IPS-NIHi11 (cell line): Measurements from ENCODE around the gene ZBTB40.

Source experiments
- DNase-seq: peaks from one replicate; pipeline ENCODE4 v3.0.0; 2012; ENCODE audit warnings: mixed read lengths, low spot score

ZBTB40 gene, protein sequence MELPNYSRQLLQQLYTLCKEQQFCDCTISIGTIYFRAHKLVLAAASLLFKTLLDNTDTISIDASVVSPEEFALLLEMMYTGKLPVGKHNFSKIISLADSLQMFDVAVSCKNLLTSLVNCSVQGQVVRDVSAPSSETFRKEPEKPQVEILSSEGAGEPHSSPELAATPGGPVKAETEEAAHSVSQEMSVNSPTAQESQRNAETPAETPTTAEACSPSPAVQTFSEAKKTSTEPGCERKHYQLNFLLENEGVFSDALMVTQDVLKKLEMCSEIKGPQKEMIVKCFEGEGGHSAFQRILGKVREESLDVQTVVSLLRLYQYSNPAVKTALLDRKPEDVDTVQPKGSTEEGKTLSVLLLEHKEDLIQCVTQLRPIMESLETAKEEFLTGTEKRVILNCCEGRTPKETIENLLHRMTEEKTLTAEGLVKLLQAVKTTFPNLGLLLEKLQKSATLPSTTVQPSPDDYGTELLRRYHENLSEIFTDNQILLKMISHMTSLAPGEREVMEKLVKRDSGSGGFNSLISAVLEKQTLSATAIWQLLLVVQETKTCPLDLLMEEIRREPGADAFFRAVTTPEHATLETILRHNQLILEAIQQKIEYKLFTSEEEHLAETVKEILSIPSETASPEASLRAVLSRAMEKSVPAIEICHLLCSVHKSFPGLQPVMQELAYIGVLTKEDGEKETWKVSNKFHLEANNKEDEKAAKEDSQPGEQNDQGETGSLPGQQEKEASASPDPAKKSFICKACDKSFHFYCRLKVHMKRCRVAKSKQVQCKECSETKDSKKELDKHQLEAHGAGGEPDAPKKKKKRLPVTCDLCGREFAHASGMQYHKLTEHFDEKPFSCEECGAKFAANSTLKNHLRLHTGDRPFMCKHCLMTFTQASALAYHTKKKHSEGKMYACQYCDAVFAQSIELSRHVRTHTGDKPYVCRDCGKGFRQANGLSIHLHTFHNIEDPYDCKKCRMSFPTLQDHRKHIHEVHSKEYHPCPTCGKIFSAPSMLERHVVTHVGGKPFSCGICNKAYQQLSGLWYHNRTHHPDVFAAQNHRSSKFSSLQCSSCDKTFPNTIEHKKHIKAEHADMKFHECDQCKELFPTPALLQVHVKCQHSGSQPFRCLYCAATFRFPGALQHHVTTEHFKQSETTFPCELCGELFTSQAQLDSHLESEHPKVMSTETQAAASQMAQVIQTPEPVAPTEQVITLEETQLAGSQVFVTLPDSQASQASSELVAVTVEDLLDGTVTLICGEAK

DNA sequence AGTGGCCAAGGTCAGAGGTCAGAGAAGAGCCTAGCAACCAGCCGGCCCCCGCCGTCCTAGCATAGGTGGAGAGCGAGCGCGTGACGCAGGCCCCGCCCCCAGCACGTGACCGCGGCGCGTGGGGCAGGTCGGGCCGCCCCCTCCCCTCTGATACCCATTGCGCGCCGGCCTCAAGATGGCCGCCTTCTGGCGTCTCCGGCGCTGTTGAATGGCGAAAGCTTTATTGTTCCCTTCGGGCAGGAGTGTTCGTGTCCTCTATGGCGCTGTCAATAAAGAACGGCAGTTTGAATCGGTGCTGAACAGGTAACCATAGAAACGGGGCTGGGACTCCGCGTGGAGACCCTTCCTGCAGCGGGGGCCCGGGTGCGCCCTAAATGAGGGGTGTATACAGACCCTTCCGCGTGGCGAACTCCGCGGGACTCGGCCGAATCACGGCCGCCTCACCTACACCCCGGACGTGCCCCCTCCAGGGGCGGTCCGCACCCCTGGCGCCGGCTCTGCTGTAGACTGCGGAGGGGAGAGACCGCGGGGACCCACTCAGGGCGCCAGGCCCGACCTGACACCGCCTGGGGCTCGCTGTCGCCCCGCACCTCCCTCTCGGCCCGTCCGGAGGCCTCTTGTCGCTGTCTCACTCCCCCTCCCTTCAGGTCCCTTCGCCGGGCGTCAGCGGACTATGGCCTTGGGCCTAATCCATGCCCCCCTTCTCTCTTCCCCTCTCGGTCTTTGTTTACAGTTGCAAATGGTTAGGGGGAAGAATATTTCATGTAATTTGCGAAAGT, at the start of gene ZBTB40:
Gene ZBTB40 (plus strand): TSS at position 150 of the 779 bp plus-strand sequence. CDS start 38,098 bp downstream, outside the sequence.
- DNase-seq = peak; percentile 97

DNA sequence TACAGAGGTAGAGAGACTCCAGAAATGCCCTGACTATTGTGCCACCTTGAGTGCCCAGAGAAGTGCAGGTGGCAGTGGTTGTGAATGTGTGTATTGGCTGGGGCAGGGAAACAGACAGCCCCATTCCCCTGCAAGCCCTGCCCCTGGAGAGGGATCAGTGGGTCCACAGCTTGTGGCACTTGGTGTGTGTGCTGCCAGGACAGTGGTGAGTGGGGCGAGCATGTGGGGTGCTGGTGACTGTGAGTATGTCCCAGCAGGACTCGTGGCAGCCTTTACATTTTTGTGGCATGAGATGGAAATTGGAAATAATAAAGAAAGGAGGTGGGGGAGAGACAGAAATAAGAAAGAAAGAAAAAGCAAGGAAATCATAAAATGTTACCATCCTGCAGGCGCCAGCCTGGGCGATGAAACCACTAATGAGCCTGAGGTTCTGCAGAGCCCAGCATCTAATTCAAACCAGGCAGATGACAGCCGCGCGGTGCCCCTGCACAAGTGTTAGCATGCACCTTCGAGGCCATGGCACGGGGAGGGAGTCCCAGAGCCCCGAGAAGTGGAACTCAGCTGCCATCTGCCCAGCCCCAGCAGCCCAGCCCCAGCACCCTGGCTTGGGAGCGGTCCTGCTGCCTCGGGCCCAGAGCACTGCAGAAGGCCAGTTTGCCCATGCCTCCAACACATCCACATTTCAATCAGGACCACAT, 49.1 kb upstream of the ZBTB40 start:
- no peak for DNase-seq

DNA sequence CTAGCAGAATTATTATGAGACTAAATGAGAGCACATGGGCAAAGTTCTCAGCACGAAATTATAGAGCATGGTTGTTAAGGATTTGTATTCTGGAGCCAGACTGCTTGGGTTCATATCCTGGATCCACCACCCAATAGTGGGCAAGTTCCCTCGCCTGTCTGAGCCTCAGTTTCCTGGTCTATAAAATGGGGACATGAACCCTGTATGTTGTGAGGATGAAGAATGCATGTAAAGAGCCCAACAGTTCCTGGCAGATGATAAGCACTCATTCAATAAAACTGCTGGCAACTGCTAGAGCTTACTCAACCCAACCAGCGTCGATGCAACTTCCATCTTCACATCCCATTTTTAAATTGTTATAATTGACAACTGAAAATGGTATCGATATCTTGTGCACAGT, 47.2 kb upstream of the ZBTB40 start:
- no peak for DNase-seq

DNA sequence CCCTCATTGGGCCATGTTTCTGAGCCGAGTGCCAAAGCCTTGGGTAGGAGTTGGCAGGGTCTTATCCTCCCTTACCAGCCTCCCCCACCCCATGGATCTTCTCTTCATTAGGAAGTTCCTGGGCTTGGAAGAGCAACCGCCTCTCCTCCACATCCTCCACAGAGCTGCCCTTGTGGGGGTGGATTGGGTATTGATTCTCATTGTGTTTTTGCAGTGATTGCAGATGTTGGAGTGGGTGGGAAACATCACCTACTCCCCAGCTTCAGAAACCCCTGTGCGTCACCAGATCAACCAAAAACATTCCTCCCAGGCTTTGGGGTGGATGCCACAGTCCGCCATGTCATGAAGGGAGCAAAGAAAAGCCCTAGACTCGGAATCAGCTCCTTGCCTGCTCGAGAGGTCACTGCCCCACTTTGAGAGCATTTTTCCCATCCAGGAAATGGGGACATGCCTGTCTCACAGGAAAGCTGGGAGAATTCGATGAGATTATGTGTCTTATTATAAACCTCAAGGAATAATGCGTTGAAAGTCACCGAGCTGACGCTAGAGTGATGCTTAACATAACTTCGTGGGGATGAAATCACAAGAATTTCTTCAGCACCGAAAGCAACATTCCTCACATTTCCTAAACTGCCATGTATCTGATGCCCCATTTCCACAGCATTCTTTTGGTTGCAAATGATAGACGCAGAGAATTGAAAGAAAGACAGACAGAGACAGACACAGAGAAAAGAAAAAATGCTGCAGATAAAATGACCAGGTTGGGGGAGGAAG, 44.7 kb upstream of the ZBTB40 start:
- DNase-seq = no peak

DNA sequence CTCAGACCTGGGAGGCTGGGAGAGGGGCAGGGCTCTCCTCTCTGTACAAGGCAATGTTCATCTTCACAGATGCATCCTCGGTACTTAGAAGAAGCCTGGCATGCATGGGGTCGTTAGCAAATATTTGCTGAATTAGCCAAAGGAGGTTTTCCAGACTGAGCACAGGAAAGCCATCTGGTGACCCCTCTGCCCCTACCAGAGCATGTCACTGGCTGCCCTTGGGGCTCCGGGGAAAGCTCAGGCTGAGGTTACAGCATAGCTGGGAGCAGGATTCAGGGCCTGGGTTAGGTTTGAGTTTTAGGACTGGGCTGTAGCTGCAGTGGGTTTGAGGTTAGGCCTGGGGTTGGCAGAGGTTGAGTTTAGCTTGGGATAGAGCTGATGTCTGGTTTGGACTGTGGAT, 43.4 kb upstream of the ZBTB40 start:
- no peak for DNase-seq

DNA sequence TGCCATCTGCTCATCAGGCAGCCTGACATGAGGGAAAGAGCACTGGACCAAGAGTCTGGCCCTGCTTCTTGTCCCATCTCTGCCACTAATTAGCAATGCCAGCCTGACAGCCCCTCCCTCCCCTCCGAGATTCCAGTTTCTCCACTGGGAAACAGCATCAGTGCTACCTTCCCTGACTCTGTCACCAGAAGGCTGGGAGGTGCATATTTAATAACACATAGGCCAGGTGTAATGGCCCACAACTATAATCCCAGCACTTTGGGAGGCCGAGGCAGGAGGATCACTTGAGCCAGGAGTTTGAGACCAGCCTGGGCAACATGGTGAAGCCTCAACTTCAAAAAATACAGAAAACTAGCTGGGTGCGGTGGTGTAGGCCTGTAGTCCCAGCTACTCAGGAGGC, 41.2 kb upstream of the ZBTB40 start:
- DNase-seq = no peak

DNA sequence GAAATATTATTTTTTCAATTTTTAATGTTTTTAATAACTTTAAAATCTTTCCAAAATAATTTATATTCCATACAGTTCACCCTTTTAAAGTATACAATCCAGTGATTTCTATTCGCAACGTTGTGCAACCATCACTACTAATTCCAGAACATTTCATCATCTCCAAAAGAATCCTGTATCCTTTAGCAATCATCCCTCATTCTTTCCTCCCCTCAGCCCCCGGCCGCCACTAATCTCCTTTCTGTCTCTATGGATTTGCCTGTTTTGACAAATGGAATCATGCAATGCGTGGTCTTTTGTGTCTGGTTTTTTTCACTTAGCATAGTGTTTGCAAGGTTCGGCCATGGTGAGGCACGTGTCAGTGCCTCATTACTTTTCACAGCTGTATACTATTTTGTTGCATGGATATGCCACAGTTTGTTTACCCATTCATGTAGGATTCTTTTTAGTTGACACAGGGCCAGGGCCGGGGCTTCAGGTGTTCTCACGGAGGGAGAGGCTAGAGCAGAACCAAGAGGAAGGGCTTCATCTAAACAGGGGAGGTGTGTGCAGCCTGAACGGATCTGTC, 40.6 kb upstream of the ZBTB40 start:
- no peak for DNase-seq

DNA sequence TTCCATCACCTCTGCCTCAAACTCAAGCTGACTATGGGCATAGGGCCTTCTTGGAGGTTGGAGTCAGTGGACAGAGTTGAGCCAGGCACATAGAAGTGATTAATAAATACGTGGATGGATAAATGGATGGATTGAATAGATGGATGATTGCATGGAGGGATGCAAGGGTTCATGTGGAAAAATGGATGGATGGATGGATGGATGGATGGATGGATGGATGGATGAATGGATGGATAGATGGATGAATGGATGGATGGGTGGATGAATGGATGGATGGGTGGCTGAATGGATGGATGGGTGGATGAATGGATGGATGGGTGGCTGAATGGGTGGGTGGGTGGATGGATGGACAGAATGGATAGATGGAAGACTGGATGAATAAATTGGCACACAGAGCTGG, 40.1 kb upstream of the ZBTB40 start:
- no peak for DNase-seq

DNA sequence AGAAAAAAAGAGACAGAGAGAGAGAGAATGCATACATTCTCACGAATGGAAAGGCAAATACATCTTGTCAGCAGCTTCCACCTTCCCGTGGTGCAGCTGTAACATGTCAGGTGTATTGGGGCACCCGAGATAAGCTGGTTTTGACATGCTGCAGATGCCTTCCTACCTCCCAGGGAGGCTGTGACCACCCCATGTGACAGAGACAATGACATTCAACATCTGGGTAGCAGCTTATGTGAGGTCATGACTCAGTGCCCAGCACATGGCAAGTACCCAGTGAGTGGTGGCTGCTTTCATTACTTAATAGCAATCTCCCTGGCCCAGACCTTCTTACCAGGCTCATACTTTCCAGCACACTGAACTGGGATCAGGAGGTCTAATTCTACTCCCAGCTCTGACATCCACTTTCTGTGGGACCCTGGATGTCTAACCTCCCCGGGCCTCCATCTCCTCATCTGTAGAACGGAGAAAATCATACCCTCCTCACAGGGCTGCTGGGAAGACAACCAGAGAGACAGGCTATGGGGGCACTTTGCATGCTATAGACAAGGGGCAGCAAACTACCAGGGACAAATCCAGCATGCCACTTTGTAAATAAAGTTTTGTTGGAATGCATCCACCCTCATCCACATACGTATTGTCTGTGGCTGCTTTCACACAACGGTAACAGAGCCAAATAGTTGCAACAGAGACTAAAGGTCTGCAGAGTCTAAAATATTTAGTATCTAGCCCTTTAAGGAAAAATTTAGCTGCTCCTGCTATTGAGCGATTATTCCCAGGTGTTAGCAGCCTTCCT, 38.5 kb upstream of the ZBTB40 start:
- DNase-seq = no peak

DNA sequence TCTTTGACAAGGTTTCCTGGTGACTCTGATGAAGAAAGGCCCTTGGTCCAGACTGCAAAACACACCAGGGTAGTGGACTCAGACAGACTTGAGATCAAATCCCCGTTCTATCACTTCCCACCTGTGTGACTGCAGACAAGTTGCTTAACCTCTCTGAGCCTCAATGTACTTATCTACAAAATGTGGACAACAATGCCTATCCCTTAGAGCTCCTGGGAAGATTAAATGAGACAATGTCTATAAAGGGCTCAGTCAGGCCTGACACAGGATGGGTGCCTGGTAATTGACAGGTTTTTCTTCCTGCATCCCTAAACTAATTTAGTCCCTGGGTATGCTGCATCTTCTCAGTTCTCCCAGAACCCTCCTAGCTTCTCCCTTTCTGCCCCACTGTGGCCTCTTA, 37.9 kb upstream of the ZBTB40 start:
- no peak for DNase-seq

DNA sequence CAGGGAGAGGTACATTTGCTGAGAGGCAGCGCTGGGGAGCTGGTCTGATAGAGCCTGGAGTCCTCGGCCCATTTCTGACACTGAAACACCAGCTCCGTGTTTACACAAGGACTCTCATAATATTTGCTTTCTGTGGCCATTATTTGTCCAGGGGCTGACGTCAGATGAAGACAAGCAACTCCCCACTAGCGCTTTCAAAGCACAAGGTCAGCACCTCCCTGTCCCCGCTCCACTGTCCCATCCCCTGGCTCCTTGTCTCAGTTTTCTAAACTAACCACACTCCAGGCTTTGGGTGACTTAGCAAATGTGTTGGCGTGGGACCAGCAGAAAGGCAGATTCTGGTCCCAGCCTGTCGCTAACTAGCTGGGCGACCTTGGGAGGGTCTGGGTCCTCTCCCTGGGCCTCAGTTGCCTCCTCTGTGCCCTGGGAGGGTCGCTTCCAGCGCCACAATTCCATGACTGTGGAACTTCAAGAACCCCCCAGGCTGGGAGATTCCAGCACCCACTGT, 37.4 kb upstream of the ZBTB40 start:
- DNase-seq = no peak

DNA sequence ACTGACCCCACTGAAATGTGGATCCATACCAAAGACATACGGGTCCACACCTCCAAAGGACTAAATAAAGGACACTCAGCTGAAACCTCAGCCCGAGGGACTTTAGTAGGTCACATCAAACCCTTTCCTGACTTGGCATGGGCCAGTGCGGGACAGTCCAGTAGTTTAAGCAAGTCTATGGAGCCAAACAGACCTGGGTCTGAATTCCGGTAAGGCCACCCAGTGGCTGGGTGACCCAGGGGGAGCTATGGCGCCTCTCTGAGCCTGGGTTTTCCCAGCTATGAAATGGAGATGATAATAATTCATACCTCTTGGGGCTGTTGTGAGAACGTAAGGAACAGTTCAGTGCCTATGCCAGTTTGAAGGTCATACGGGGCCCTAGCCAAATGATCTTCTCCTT, 36.2 kb upstream of the ZBTB40 start:
- no peak for DNase-seq

DNA sequence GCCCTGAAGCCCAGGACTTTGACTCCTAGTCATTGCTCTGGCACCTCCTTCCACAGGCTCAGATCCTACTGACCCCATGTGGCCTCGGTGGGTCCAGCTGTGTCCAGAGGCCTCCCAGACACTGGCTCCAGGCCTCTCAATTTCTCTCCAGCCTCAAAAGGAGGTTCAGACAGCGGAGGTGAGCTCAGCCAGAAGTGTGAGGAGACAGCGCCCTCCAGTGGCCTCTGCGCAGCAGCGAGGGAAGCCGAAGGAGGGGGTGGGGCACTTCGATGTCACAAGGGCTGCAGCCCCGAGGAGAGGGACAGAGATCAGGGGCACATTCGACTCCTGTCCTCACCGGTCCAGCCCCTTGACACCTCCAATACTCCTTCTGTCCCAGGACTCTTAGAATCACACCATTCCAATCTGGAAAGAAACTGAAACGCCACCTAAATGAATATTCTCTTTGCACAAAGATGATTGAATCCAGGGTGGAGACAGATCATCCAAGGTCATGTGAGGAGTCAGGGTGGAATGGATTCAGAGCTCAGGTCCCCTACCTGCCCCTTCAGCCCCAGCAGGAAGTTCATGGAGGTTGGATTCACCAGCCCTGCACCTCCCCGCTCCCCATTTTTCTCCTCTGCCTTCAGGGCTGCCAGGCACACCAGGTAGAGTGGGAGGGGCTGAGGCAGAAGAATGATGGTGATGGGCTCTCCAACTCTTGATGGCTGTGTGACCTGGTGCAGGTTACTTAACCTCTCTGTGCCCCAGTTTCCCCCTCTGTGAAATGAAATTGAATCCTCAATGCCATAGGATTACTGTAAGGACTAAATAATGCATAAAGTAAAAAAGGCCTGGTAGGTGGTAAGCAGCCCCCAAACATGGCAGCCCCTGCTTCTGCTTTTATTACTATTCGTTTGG, 34.8 kb upstream of the ZBTB40 start:
- DNase-seq = peak; percentile 89

DNA sequence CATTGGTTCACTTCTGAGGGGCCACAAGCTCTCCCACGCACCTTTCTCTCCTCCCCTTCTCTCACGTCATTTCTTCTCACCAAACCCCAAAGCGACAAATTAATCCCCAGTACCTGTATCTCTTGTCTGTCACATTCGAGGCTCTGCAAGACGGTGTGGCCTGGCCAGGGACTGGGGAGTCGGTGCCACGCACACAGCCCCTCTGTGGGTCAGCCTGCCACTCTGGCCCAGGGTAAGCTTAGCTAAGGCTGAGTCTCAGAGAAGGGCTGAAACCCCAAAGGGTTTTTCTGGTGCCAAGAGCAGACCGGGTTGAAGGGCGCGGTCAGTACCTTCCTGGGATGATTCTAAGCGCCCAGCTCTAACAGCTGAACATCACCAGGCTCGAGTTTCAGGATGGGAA, 34.2 kb upstream of the ZBTB40 start:
- DNase-seq = no peak

DNA sequence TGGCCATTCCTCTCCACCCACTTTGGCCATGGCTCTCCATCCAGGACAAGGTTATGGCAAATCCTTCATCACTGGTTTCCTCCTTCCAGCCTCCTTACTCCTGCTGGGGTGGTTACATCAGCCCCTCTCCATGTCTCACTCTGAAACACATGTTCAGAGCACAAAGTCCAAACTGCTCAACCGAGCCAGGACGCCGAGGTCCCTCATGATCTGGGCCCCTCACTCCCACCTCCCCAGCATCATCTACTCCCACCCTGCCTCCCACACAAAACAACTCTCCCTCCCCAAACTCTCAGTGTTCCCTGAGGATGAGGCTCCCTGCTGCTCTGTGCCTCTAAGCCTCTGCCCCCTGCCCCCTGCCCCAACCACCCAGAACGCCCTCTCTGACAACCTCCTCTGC, 33.3 kb upstream of the ZBTB40 start:
- no peak for DNase-seq

DNA sequence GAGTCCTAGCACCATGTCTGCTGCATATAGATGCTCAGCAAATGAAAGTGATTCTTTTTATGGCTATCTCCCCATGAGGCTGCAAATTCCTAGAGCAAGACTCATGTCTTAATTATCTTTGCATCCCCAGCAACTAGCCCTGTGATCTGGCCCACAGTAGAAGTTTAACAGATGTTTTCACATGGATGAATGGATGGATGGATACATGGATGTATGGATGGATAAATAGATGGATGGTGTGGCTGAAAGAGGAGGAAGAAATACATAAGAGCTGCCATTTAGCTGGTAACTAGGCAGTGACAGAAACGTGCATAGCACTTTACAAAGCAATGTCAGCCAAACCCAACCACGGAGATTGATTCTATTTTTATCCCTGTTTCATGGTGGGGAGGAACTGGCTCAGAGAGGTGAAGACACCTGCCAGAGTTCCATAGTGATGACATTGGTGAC, 32.7 kb upstream of the ZBTB40 start:
- no peak for DNase-seq

DNA sequence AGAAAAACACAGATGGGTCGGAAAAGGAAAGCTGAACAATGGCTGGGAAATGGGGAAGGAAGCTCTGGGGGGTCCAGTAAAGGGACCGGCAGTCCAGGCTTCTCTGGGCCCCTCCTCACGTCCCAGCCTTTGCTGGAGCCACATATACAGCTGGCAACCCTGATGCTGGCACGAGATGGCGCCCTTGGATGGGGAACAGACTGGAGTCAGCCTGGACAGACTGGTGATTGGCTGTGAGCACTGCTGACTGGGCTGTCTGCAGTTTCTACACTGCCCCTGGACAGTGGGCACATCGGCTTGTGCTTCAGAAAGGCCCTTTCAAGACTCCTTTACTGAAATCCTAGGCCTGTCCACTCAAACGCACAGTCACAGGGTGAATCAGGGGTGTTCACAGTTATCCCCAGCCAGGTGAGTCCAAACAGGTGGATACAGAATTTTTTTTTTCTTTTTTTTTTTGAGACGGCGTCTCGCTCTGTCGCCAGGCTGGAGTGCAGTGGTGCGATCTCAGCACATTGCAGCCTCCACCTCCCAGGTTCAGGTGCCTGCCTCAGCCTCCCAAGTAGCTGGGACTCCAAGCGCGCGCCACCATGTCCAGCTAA, 31.1 kb upstream of the ZBTB40 start:
- peak; percentile 90 for DNase-seq
